GM21447 (cell line): ENCODE measurements around the gene FAM162A.

Source experiments
- ATAC-seq: cut with Tn5 transposase; IDR thresholded peaks from one replicate; pipeline ENCODE4 v1.9.1; 2021; ENCODE audit not compliant: unreplicated experiment

Gene FAM162A

GRCh38 chr3:122383771-122384697 lies at the start of gene FAM162A:
Gene FAM162A (plus strand): TSS chr3:122384182. CDS start chr3:122384266, 84 bp downstream.
- peak; percentile 80 for ATAC-seq

- ATAC-seq = no peak
Measured at GRCh38 chr3:122342803-122343202, 41.2 kb upstream of the FAM162A start.

GRCh38 chr3:122343654-122344053 lies 40.3 kb upstream of the FAM162A start:
- ATAC-seq = no peak

- ATAC-seq = no peak
Measured at GRCh38 chr3:122349171-122349570, 34.8 kb upstream of the FAM162A start.

- no peak for ATAC-seq
Measured at GRCh38 chr3:122350814-122351418, 33.1 kb upstream of the FAM162A start.

GRCh38 chr3:122351612-122352011 lies 32.4 kb upstream of the FAM162A start:
- no peak for ATAC-seq

- ATAC-seq = no peak
Measured at GRCh38 chr3:122353215-122353614, 30.8 kb upstream of the FAM162A start.

GRCh38 chr3:122353893-122354401 lies 30.0 kb upstream of the FAM162A start:
- ATAC-seq = no peak

GRCh38 chr3:122355612-122356011 lies 28.4 kb upstream of the FAM162A start:
- ATAC-seq = no peak

GRCh38 chr3:122356402-122356801 lies 27.6 kb upstream of the FAM162A start:
- ATAC-seq = no peak

- ATAC-seq = no peak
Measured at GRCh38 chr3:122357828-122358702, 25.9 kb upstream of the FAM162A start.

- no peak for ATAC-seq
Measured at GRCh38 chr3:122358703-122359032, 25.3 kb upstream of the FAM162A start.

GRCh38 chr3:122362026-122362425 lies 22.0 kb upstream of the FAM162A start:
- ATAC-seq = no peak

GRCh38 chr3:122364490-122364889 lies 19.5 kb upstream of the FAM162A start:
- no peak for ATAC-seq

GRCh38 chr3:122365073-122365472 lies 18.9 kb upstream of the FAM162A start:
- peak; percentile 36 for ATAC-seq

- peak; percentile 67 for ATAC-seq
Measured at GRCh38 chr3:122365582-122366378, 18.2 kb upstream of the FAM162A start.

- ATAC-seq = no peak
Measured at GRCh38 chr3:122366379-122366749, 17.6 kb upstream of the FAM162A start.

- ATAC-seq = no peak
Measured at GRCh38 chr3:122374034-122374433, 9.9 kb upstream of the FAM162A start.

- no peak for ATAC-seq
Measured at GRCh38 chr3:122377975-122378374, 6.0 kb upstream of the FAM162A start.

GRCh38 chr3:122382888-122383666 lies 905 bp upstream of the FAM162A start, which contains the start of gene MIX23:
Gene MIX23 (minus strand): TSS chr3:122383231. CDS start chr3:122383224, 7 bp downstream.
- peak; percentile 48 for ATAC-seq
